GM12891 (cell line): ENCODE measurements around the gene SPATA13.

Source experiments
- DNase-seq: peaks from one replicate; pipeline ENCODE4 v3.0.0; 2011; ENCODE audit warnings: low spot score; ENCODE audit not compliant: insufficient read length
- FAIRE-seq: peaks from 2 replicates; lab custom pipeline; 2011; peaks lifted over from hg19 to GRCh38; lab: Jason Lieb, UNC
- PAX5 ChIP-seq: IDR thresholded peaks from 2 replicates; pipeline ENCODE4 v1.6.1; 2011; ENCODE audit warnings: low read length, moderate library complexity, mild to moderate bottlenecking; ENCODE audit not compliant: insufficient read depth, severe bottlenecking
- POLR2A ChIP-seq: IDR thresholded peaks from 2 replicates; pipeline ENCODE4 v1.6.1; 2011; ENCODE audit warnings: low read depth, low read length, control low read depth
- POLR2AphosphoS5 ChIP-seq: IDR thresholded peaks from 2 replicates; pipeline ENCODE4 v1.6.1; 2011; ENCODE audit warnings: low read depth, low read length, control low read depth
- POU2F2 ChIP-seq: IDR thresholded peaks from 2 replicates; pipeline ENCODE4 v1.6.1; 2011; ENCODE audit warnings: low read depth, mild to moderate bottlenecking, control low read depth, low read length, moderate library complexity
- SPI1 ChIP-seq: IDR thresholded peaks from 2 replicates; pipeline ENCODE4 v1.6.1; 2011; ENCODE audit warnings: low read depth, low read length, control low read depth
- TAF1 ChIP-seq: IDR thresholded peaks from 2 replicates; pipeline ENCODE4 v1.6.1; 2011; ENCODE audit warnings: low read depth, low read length, control low read depth

Gene SPATA13

GRCh38 chr13:24225930-24226329, 65.4 kb downstream of the SPATA13 start:
- FAIRE-seq (no peak), DNase-seq (no peak)
- no peak for TF ChIP-seq POLR2A
- no peak for TF ChIP-seq POLR2AphosphoS5
- no peak for TF ChIP-seq TAF1
- TF ChIP-seq POU2F2 = no peak

GRCh38 chr13:24226762-24227161, 66.2 kb downstream of the SPATA13 start:
- DNase-seq (no peak), FAIRE-seq (peak; percentile 66)
- no peak for TF ChIP-seq TAF1
- peak; percentile 36; the same call in 1 of the 2 replicates for TF ChIP-seq POU2F2

GRCh38 chr13:24228852-24229458, 68.4 kb downstream of the SPATA13 start:
- DNase-seq (no peak), FAIRE-seq (peak; percentile 90)
- TF ChIP-seq SPI1 = no peak
- TF ChIP-seq POU2F2 = no peak
- no peak for TF ChIP-seq POLR2A
- no peak for TF ChIP-seq TAF1
- no peak for TF ChIP-seq PAX5
- no peak for TF ChIP-seq POLR2AphosphoS5

- FAIRE-seq (peak; percentile 64), DNase-seq (no peak)
Observed at GRCh38 chr13:24230428-24231072, 70.0 kb downstream of the SPATA13 start.

GRCh38 chr13:24231377-24231776, 70.9 kb downstream of the SPATA13 start:
- FAIRE-seq = no peak
- TF ChIP-seq PAX5 = no peak
- TF ChIP-seq POLR2AphosphoS5 = no peak
- no peak for TF ChIP-seq POU2F2
- no peak for TF ChIP-seq TAF1
- no peak for TF ChIP-seq POLR2A
- TF ChIP-seq SPI1 = no peak
- no peak for DNase-seq

More at GRCh38 chr13:24230428-24231072, 70.0 kb downstream of the SPATA13 start:
- TF ChIP-seq POU2F2 (peak; percentile 32; the same call in 1 of the 2 replicates), POLR2A (no peak)

GRCh38 chr13:24232037-24232436, 71.5 kb downstream of the SPATA13 start:
- FAIRE-seq = no peak
- no peak for DNase-seq
- TF ChIP-seq POLR2A = no peak
- no peak for TF ChIP-seq SPI1
- no peak for TF ChIP-seq TAF1
- no peak for TF ChIP-seq PAX5
- no peak for TF ChIP-seq POU2F2
- no peak for TF ChIP-seq POLR2AphosphoS5

GRCh38 chr13:24232474-24232873, 72.0 kb downstream of the SPATA13 start:
- TF ChIP-seq SPI1 (no peak), POLR2AphosphoS5 (no peak), TAF1 (no peak), PAX5 (no peak), POLR2A (no peak)
- FAIRE-seq (no peak), DNase-seq (no peak)

GRCh38 chr13:24233351-24233901, 72.9 kb downstream of the SPATA13 start:
- no peak for FAIRE-seq
- TF ChIP-seq TAF1 (no peak), PAX5 (no peak), POU2F2 (no peak), SPI1 (no peak), POLR2AphosphoS5 (no peak), POLR2A (no peak)
- no peak for DNase-seq

- DNase-seq (no peak), FAIRE-seq (peak; percentile 28)
- peak; percentile 51; the same call in 1 of the 2 replicates for TF ChIP-seq SPI1
- TF ChIP-seq POU2F2 = no peak
Observed at GRCh38 chr13:24234200-24234915, 73.8 kb downstream of the SPATA13 start.

- FAIRE-seq (no peak), DNase-seq (no peak)
- TF ChIP-seq POLR2A = no peak
- no peak for TF ChIP-seq POU2F2
- TF ChIP-seq PAX5 = no peak
- TF ChIP-seq SPI1 = no peak
- no peak for TF ChIP-seq POLR2AphosphoS5
- TF ChIP-seq TAF1 = no peak
Observed at GRCh38 chr13:24237356-24237755, 76.8 kb downstream of the SPATA13 start.
